Psoas muscle (tissue), 8 donors: Measurements from ENCODE around the gene CAMTA1. TPM values are rescaled to one million over a fixed set of nuclear protein-coding genes. Genes with fewer than 3 reads are reported as not detected.

Experiments
- ATAC-seq, 4 donors: fragments of 200-7000 bp; cut with Tn5 transposase; one replicate each; pipeline ENCODE4 v1.9.1; 2020; ENCODE audit warnings: moderate library complexity in 3 of 4, mild to moderate bottlenecking in 2 of 4
- DNase-seq, 2 donors: peaks; one replicate each; pipeline ENCODE4 v3.0.0-alpha.2; 2020
- H3K27ac ChIP-seq: fragments of 200-600 bp; one replicate; pipeline ENCODE4 v1.8.0; 2022
- H3K27me3 ChIP-seq, 3 donors: fragments of 200-600 bp in 1 of 3; one replicate each; pipeline versions ENCODE4 v1.6.1 to v1.8.0; 2013 to 2022; ENCODE audit warnings: low read length in 2 of 3, mild to moderate bottlenecking in 2 of 3, moderate library complexity in 1 of 3; ENCODE audit not compliant: insufficient read depth in 3 of 3
- H3K36me3 ChIP-seq, 2 donors: fragments of 200-600 bp in 1 of 2; one replicate each; pipeline versions ENCODE4 v1.6.1 to v1.8.0; 2013 to 2022; ENCODE audit warnings: low read depth in 1 of 2, mild to moderate bottlenecking in 1 of 2, moderate library complexity in 1 of 2; ENCODE audit not compliant: insufficient read depth in 1 of 2
- H3K4me1 ChIP-seq: fragments of 200-600 bp; one replicate; pipeline ENCODE4 v1.8.0; 2022
- H3K4me3 ChIP-seq: fragments of 200-600 bp; one replicate; pipeline ENCODE4 v1.8.0; 2022; ENCODE audit warnings: mild to moderate bottlenecking
- H3K9me3 ChIP-seq: fragments of 200-600 bp; one replicate; pipeline ENCODE4 v1.8.0; 2022
- WGBS, 3 donors: extraction: QIAGEN DNeasy Blood & Tissue Kit; methylation state at CpG; one replicate each; pipeline versions ENCODE4 v1.1.6 to v1.1.7; 2013; 5-methylcytosine and 5-hydroxymethylcytosine counted together
- intact Hi-C, 2 donors: fragments of 100-400 bp; cut with DNase I; formaldehyde crosslinking; loops; one replicate each; pipeline versions ENCODE4 v1.11.0 to v1.14.2; 2022
- polyA plus RNA-seq, 3 donors: library from polyadenylated mRNA; stranded (reverse); fragments of 200-250 nt; gene quantifications; one replicate each; pipeline ENCODE4 v1.2.3, GENCODE V29; 2013
- total RNA-seq, 4 donors: library from RNA; stranded (reverse); fragmentation: NEBNext Ultra II Directional in 2 of 4; extraction: Animal tissue kit (Norgen Biotek cat#: 25700) in 2 of 4; gene quantifications; one replicate each; pipeline versions ENCODE4 v1.2.1 to v1.2.4, GENCODE V29; 2021 to 2023
- TF ChIP-seq, protein P1 (sequence below): fragments of 200-600 bp; IDR thresholded peaks from one replicate; pipeline ENCODE4 v1.8.0; 2022; ENCODE audit warnings: antibody characterized with exemption
- donor health status: healthy with polysubstance abuse.
- donor health status: DM: no; HTN: no; CAD: no; lungs with moderate emphysema.
- donor health status: Bipolar disorder and iron deficiency.
- donor health status: healthy.
- donor health status: DM: yes; HTN: yes; CAD: no.
- donor health status: DM: no; HTN: no; CAD: no.
- donor health status: DM: no; HTN: no; CAD: no.
- donor health status: DM: yes; HTN: yes; CAD: no.

The CAMTA1 gene
- total and polyA plus RNA-seq, 7 donors, result 64.6 to 206 (median 76.5) TPM

- Histone ChIP-seq H3K36me3 (no peaks in the 10 kb centered on the region), H3K9me3 (no peaks in the 10 kb centered on the region), H3K4me1 (no peaks in the 10 kb centered on the region), H3K27ac (no peak overlapping the region), H3K4me3 (no peak overlapping the region), H3K27me3 (peaks cover 0 to 26% (median 6%) of the 10 kb centered on the region in 3 donors)
- 21 to 23% (median 22%) methylated on average over 23 to 24 of the region's 24 CpGs for WGBS, 3 donors
- DNase-seq, result peak in 1 of 2 donors; percentile 39
- no peak for ATAC-seq
- TF ChIP-seq, protein P1, sequence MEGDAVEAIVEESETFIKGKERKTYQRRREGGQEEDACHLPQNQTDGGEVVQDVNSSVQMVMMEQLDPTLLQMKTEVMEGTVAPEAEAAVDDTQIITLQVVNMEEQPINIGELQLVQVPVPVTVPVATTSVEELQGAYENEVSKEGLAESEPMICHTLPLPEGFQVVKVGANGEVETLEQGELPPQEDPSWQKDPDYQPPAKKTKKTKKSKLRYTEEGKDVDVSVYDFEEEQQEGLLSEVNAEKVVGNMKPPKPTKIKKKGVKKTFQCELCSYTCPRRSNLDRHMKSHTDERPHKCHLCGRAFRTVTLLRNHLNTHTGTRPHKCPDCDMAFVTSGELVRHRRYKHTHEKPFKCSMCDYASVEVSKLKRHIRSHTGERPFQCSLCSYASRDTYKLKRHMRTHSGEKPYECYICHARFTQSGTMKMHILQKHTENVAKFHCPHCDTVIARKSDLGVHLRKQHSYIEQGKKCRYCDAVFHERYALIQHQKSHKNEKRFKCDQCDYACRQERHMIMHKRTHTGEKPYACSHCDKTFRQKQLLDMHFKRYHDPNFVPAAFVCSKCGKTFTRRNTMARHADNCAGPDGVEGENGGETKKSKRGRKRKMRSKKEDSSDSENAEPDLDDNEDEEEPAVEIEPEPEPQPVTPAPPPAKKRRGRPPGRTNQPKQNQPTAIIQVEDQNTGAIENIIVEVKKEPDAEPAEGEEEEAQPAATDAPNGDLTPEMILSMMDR, result no peak
- intact Hi-C loops, result no loop called here
These were observed 749.0 kb downstream of the CAMTA1 start for GRCh38 chr1:7534061-7534825.

- H3K4me1 ChIP-seq, result no peaks in the 10 kb centered on the region
- DNase-seq (peak in 1 of 2 donors; percentile 23), ATAC-seq (no peak)
- H3K36me3 ChIP-seq, result no peaks in the 10 kb centered on the region
- intact Hi-C loops, result no loop called here
- TF ChIP-seq, protein P1, result no peak
- 88% methylated on average over 11 of the region's 11 CpGs for WGBS, 3 donors
- no peak overlapping the region for H3K4me3 ChIP-seq
- no peak overlapping the region for H3K27ac ChIP-seq
- H3K27me3 ChIP-seq, result peaks cover 0 to 26% (median 8%) of the 10 kb centered on the region in 3 donors
- no peaks in the 10 kb centered on the region for H3K9me3 ChIP-seq
These were observed 749.8 kb downstream of the CAMTA1 start for GRCh38 chr1:7535016-7535415.

DNA sequence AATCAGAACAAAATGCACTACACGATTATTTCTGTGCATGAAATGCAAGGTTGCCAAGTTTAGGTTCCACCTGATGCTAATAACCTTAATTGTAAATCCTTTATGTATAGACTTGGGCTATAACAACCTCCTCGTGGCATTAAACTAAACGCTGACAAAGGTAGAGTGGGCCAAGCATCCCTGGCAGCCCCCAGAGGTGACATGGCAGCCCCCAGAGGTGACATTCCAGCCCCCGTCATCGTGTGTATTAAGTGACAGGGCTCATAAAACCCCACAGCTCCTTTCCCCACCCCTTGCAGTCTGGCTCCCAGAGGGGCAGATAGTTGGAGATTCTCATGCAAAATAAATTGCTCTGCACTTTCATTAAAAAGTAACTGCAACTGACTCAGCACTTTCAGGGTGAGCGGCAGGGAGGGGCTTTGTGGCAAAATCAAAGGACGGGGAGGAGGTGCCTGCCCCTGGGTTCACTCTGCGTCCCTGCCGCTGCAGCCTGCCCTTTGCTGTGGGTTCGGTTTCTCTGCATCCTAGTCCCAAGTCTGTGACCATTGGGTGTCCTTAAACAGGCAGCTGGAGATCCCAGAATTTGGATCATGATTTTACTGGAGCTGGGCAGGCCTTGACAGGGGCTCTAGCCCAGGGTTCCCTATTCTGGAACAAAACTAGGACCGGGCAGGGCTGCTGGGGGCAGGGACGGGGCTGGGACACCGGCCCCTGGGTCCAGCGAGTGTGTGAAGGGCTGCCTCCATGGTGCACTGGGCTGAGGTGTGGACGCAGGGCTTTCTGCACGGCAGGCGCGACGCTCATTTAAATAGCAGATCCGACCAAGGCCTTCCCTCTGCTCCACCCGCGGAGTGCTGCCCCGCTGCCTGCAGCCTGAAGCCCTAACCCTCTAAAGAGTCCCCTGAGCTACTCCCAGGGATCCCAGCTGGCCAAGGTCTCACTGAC, 751.0 kb downstream of the CAMTA1 start:
- Histone ChIP-seq H3K27ac (no peak overlapping the region), H3K4me1 (no peaks in the 10 kb centered on the region), H3K4me3 (no peak overlapping the region), H3K9me3 (no peaks in the 10 kb centered on the region), H3K27me3 (peaks cover 0 to 26% (median 8%) of the 10 kb centered on the region in 3 donors), H3K36me3 (no peaks in the 10 kb centered on the region)
- WGBS, 3 donors, result 61 to 69% (median 64%) methylated on average over 23 of the region's 23 CpGs
- peak in 1 of 2 donors; percentile 19 for DNase-seq
- ATAC-seq, result no peak
- TF ChIP-seq, protein P1, result no peak
- intact Hi-C loops, result no loop called here

DNA sequence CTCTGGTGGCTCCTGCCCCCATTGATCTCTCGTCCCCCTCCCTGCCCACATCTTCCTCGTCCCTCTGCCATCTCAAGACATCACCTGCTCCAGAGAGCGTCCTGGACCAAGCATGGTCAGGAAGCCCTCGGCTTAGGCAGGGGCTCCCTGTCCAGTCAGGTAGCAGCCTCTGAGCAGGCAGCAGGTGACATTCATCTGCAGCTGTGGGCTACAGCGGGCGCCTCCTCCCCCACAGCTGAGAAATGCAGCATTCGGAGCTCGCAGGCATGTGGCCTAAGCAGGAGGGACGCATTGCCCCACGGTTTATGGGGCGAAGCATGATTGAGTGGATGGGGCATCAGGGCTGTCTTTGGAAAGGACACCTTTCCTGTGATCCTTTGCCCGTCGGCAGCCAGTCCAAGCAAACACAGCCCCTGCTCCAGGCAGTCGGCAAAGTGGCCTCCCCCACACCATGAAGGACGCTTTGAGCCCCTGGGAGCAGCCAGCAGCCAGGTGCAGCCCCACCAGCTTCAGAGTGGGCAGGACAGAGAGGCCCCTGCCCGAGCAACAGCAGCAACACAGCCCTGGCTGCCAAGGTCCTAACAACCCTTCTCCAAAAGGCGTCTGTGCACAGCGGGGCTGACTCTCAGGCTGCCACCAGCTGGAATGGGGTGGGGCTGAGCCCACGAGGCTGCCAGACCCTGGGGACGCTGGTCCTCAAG, 751.8 kb downstream of the CAMTA1 start:
- intact Hi-C loops, result no loop called here
- H3K4me3 ChIP-seq, result no peak overlapping the region
- TF ChIP-seq, protein P1, result no peak
- no peaks in the 10 kb centered on the region for H3K4me1 ChIP-seq
- H3K9me3 ChIP-seq, result no peaks in the 10 kb centered on the region
- no peak overlapping the region for H3K27ac ChIP-seq
- DNase-seq (peak in 1 of 2 donors; percentile 28), ATAC-seq (no peak)
- H3K36me3 ChIP-seq, result no peaks in the 10 kb centered on the region
- H3K27me3 ChIP-seq, result peaks cover 0 to 26% (median 4%) of the 10 kb centered on the region in 3 donors
- 42 to 58% (median 57%) methylated on average over 20 of the region's 20 CpGs for WGBS, 3 donors
